Panc1 (cell line): ENCODE measurements around the gene EHMT2. TPM values are rescaled to one million over a fixed set of nuclear protein-coding genes. Genes with fewer than 3 reads are reported as not detected.

Experiments used
- ATAC-seq: fragments of 200-7000 bp; cut with Tn5 transposase; 2 replicates; pipeline ENCODE4 v1.9.1; 2020; ENCODE audit warnings: mild to moderate bottlenecking, moderate library complexity
- BruUV-seq: library from RNA; stranded (reverse); fragments of 400-500 nt; replicated peaks from 2 replicates; lab custom pipeline; 2021; lab: Mats Ljungman, UMichigan
- CTCF ChIA-PET: fragments of 300-600 bp; sonication (Branson Sonifier 250); formaldehyde crosslinking; loops from one replicate; lab custom pipeline; 2022; ENCODE audit warnings: antibody characterized with exemption; lab: Charles Lee
- POLR2A ChIA-PET: fragments of 300-600 bp; sonication (Branson Sonifier 250); formaldehyde crosslinking; loops from one replicate; lab custom pipeline; 2022; ENCODE audit warnings: antibody characterized with exemption; lab: Charles Lee
- DNase-seq: peaks from one replicate; pipeline ENCODE4 v3.0.0-alpha.2; 2010; ENCODE audit warnings: low read depth, low spot score
- H3K27ac ChIP-seq: 2 replicates; pipeline ENCODE4 v1.5.1; 2011; ENCODE audit warnings: mild to moderate bottlenecking, low read length, inconsistent platforms
- H3K27me3 ChIP-seq: fragments of 200-500 bp; sonication (Bioruptor generic); 2 replicates; pipeline ENCODE4 v1.6.0; 2014; ENCODE audit warnings: low read length, inconsistent platforms; ENCODE audit not compliant: control insufficient read depth, insufficient read depth
- H3K36me3 ChIP-seq: fragments of 200-500 bp; sonication (Bioruptor generic); 2 replicates; pipeline ENCODE4 v1.5.1; 2014; ENCODE audit warnings: inconsistent platforms, mild to moderate bottlenecking, low read length, moderate library complexity; ENCODE audit not compliant: control insufficient read depth, insufficient read depth
- H3K4me1 ChIP-seq: 2 replicates; pipeline ENCODE4 v1.5.1; 2011; ENCODE audit warnings: inconsistent platforms, mild to moderate bottlenecking, low read length, moderate library complexity; ENCODE audit not compliant: control insufficient read depth, insufficient read depth
- H3K4me3 ChIP-seq, 2 experiments: 2 replicates each; pipeline ENCODE4 v1.5.1; 2011 to 2012; ENCODE audit warnings: low read depth in 2 of 2, low read length in 2 of 2, mild to moderate bottlenecking in 2 of 2, inconsistent platforms in 1 of 2, moderate library complexity in 1 of 2
- H3K9me3 ChIP-seq: fragments of 200-500 bp; sonication (Bioruptor generic); 2 replicates; pipeline ENCODE4 v1.5.1; 2014; ENCODE audit warnings: low read depth, mild to moderate bottlenecking, inconsistent platforms, low read length, moderate library complexity; ENCODE audit not compliant: control insufficient read depth, insufficient read depth
- POLR2AphosphoS5 ChIP-seq: IDR thresholded peaks from 2 replicates; pipeline ENCODE4 v1.6.1; 2012; ENCODE audit warnings: mild to moderate bottlenecking, low read depth, low read length, moderate library complexity
- SIN3A ChIP-seq: IDR thresholded peaks from 2 replicates; pipeline ENCODE4 v1.6.1; 2012; ENCODE audit warnings: low read depth, mild to moderate bottlenecking, low read length, moderate library complexity, borderline replicate concordance; ENCODE audit not compliant: insufficient read depth
- TCF7L2 ChIP-seq: IDR thresholded peaks from 2 replicates; pipeline ENCODE4 v1.6.1; 2011; ENCODE audit warnings: mild to moderate bottlenecking, low read depth, low read length, inconsistent platforms
- in situ Hi-C: cut with HindIII; loops from 2 replicates; pipeline ENCODE4 v1.10.0; 2016; ENCODE audit warnings: low sequenced_read_pairs, low pct_unique_long_range_greater_than_20kb
- intact Hi-C: fragments of 100-400 bp; cut with micrococcal nuclease; formaldehyde crosslinking; loops from one replicate; pipeline ENCODE4 v1.10.0; 2022; ENCODE audit not compliant: unreplicated experiment
- total RNA-seq: library from RNA; stranded (reverse); gene quantifications from one replicate; pipeline ENCODE4 v1.2.1, GENCODE V29; 2021; ENCODE audit not compliant: unreplicated experiment
- TF ChIP-seq, protein P1 (sequence below): fragments of 450-650 bp; IDR thresholded peaks from 2 replicates; pipeline ENCODE4 v1.5.1; 2017; ENCODE audit warnings: mild to moderate bottlenecking
- TF ChIP-seq, protein P2 (sequence below), 2 experiments: IDR thresholded peaks; 2 replicates each; pipeline ENCODE4 v1.6.1; 2011 to 2012; ENCODE audit warnings: low read depth in 2 of 2, control low read depth in 1 of 2, low read length in 1 of 2, mild to moderate bottlenecking in 1 of 2, moderate library complexity in 1 of 2; ENCODE audit not compliant: insufficient read depth in 1 of 2

Gene EHMT2
- total RNA-seq, 1 experiment from 2014 or later = 60.4 TPM

DNA sequence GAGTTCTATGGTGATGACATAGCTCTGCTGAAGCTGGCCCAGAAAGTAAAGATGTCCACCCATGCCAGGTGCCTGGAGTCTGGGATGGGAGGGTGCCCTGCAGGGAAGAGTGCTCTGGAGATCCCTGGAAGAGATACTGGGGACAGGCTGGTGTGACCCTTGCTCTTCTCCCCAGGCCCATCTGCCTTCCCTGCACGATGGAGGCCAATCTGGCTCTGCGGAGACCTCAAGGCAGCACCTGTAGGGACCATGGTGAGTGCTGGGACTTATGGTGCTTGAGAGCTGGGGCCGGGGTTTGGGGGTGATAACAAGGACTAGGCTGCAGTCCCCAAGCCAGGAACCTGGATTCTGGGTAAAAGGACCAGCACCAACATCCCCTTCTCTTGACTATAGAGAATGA, 46.2 kb upstream of the EHMT2 start:
- ChIA-PET POLR2A (no interaction called here), CTCF (no interaction called here)
- Histone ChIP-seq H3K27me3 (no peaks in the 10 kb centered on the region), H3K4me3 (no peak overlapping the region), H3K27ac (no peak overlapping the region), H3K4me1 (peaks cover 16% of the 10 kb centered on the region), H3K36me3 (no peaks in the 10 kb centered on the region), H3K9me3 (no peaks in the 10 kb centered on the region)
- DNase-seq = no peak
- TF ChIP-seq, protein P1, sequence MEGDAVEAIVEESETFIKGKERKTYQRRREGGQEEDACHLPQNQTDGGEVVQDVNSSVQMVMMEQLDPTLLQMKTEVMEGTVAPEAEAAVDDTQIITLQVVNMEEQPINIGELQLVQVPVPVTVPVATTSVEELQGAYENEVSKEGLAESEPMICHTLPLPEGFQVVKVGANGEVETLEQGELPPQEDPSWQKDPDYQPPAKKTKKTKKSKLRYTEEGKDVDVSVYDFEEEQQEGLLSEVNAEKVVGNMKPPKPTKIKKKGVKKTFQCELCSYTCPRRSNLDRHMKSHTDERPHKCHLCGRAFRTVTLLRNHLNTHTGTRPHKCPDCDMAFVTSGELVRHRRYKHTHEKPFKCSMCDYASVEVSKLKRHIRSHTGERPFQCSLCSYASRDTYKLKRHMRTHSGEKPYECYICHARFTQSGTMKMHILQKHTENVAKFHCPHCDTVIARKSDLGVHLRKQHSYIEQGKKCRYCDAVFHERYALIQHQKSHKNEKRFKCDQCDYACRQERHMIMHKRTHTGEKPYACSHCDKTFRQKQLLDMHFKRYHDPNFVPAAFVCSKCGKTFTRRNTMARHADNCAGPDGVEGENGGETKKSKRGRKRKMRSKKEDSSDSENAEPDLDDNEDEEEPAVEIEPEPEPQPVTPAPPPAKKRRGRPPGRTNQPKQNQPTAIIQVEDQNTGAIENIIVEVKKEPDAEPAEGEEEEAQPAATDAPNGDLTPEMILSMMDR = no peak
- no peak for TF ChIP-seq SIN3A
- TF ChIP-seq, protein P2, sequence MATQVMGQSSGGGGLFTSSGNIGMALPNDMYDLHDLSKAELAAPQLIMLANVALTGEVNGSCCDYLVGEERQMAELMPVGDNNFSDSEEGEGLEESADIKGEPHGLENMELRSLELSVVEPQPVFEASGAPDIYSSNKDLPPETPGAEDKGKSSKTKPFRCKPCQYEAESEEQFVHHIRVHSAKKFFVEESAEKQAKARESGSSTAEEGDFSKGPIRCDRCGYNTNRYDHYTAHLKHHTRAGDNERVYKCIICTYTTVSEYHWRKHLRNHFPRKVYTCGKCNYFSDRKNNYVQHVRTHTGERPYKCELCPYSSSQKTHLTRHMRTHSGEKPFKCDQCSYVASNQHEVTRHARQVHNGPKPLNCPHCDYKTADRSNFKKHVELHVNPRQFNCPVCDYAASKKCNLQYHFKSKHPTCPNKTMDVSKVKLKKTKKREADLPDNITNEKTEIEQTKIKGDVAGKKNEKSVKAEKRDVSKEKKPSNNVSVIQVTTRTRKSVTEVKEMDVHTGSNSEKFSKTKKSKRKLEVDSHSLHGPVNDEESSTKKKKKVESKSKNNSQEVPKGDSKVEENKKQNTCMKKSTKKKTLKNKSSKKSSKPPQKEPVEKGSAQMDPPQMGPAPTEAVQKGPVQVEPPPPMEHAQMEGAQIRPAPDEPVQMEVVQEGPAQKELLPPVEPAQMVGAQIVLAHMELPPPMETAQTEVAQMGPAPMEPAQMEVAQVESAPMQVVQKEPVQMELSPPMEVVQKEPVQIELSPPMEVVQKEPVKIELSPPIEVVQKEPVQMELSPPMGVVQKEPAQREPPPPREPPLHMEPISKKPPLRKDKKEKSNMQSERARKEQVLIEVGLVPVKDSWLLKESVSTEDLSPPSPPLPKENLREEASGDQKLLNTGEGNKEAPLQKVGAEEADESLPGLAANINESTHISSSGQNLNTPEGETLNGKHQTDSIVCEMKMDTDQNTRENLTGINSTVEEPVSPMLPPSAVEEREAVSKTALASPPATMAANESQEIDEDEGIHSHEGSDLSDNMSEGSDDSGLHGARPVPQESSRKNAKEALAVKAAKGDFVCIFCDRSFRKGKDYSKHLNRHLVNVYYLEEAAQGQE (IDR thresholded peaks at IDR 0.05; ENCODE audit: insufficient read depth in 1 of 2, low read depth in 2 of 2, low read length in 1 of 2) = no peak
- ATAC-seq = no peak
- in situ Hi-C loops (no loop called here), intact Hi-C loops (no loop called here)
- no TSS peak for BruUV-seq

DNA sequence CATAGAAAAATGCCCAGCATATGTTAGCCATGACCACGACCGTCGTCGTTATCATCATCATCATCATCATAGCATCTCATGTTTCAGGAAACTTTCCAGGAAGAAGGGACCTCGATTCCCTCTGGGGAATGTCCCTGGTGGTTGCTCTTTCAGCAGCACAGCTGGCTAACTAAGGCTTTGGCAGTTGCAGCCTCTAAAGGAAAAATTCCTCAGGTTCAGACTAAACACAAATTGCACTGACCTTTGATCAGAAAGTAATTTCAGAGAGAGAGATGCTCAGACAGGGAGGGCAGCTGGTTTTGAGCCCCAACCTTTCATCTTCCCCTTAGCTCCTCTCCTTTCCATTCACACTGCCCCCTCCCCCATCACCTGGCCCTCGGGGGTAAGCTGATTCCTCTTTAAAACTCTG, 42.8 kb upstream of the EHMT2 start:
- no peaks in the 10 kb centered on the region for H3K9me3 ChIP-seq
- H3K27me3 ChIP-seq = no peaks in the 10 kb centered on the region
- intact Hi-C loops (no loop called here), in situ Hi-C loops (no loop called here)
- TF ChIP-seq, protein P2 (IDR thresholded peaks at IDR 0.05; ENCODE audit: insufficient read depth in 1 of 2, low read depth in 2 of 2, low read length in 1 of 2) = no peak
- TF ChIP-seq POLR2AphosphoS5 (no peak), TCF7L2 (no peak), SIN3A (no peak)
- TF ChIP-seq, protein P1 = no peak
- H3K4me3 ChIP-seq = no peak overlapping the region
- CTCF ChIA-PET = no interaction called here
- no peak for ATAC-seq
- H3K27ac ChIP-seq = 0 out of 2 replicates have a peak overlapping the region, but pooled peaks have one; percentile 20
- POLR2A ChIA-PET = no interaction called here
- BruUV-seq = no TSS peak
- DNase-seq = no peak
- H3K36me3 ChIP-seq = no peaks in the 10 kb centered on the region
- peaks cover 10% of the 10 kb centered on the region for H3K4me1 ChIP-seq
